Activated CD4-positive, CD25-positive, alpha-beta regulatory T cell treated with anti-CD3 and anti-CD28 coated beads, Interleukin-2, amount 50 U/mL, for 24 hours (primary cell): ENCODE data around the gene RSAD1.
A peak's percentile ranks its signal among the peaks of the same experiment; 100 is the strongest.

Source experiments
- ATAC-seq, 2 donors: fragments of 150-1000 bp; cut with Tn5 transposase; one replicate each; pipeline ENCODE4 v1.10.0; 2021; ENCODE audit warnings: mild to moderate bottlenecking in 1 of 2, moderate library complexity in 1 of 2

Gene RSAD1

GRCh38 chr17:50522766-50523165, 44.1 kb downstream of the RSAD1 start:
- ATAC-seq = no peak

- ATAC-seq = no peak
Measured at GRCh38 chr17:50523208-50523607, 44.5 kb downstream of the RSAD1 start.

GRCh38 chr17:50524838-50525237, 46.2 kb downstream of the RSAD1 start:
- ATAC-seq = no peak

- no peak for ATAC-seq
Measured at GRCh38 chr17:50527155-50527762, 48.6 kb downstream of the RSAD1 start.

- no peak for ATAC-seq
Measured at GRCh38 chr17:50527949-50528474, 49.4 kb downstream of the RSAD1 start.

GRCh38 chr17:50529849-50530248, 51.2 kb downstream of the RSAD1 start:
- no peak for ATAC-seq

- no peak for ATAC-seq
Measured at GRCh38 chr17:50531428-50532025, 52.9 kb downstream of the RSAD1 start.

- ATAC-seq = no peak
Measured at GRCh38 chr17:50532452-50533024, 53.9 kb downstream of the RSAD1 start, which contains the start of gene EPN3. Gene EPN3, plus strand, starts transcription at chr17:50532735. Its CDS starts 3,822 bp downstream, at chr17:50536557.

- no peak for ATAC-seq
Measured at GRCh38 chr17:50533185-50533584, 54.5 kb downstream of the RSAD1 start.

GRCh38 chr17:50533720-50534148, 55.1 kb downstream of the RSAD1 start:
- ATAC-seq = no peak

GRCh38 chr17:50534222-50534978, 55.7 kb downstream of the RSAD1 start:
- peak; percentile 45 to 56 for ATAC-seq

GRCh38 chr17:50534979-50535326, 56.3 kb downstream of the RSAD1 start:
- ATAC-seq = no peak

GRCh38 chr17:50535407-50535806, 56.7 kb downstream of the RSAD1 start:
- ATAC-seq = no peak
